HG03520 (cell line): ENCODE measurements around the gene FAM24B.
"Not testable (repeated sequence)": the region's sequence is repeated elsewhere in the genome, so short reads cannot be mapped to it uniquely, and the experiment has no call there.

Experiments used
- ATAC-seq: cut with Tn5 transposase; IDR thresholded peaks from one replicate; pipeline ENCODE4 v1.9.1; 2021; ENCODE audit warnings: mild to moderate bottlenecking, moderate library complexity; ENCODE audit not compliant: unreplicated experiment

Gene FAM24B

GRCh38 chr10:122859527-122859926 lies 19.9 kb downstream of the FAM24B start:
- no peak for ATAC-seq

- not testable (repeated sequence) for ATAC-seq
These were observed 21.3 kb downstream of the FAM24B start for GRCh38 chr10:122858042-122858441.

- ATAC-seq: no peak
These were observed 22.5 kb downstream of the FAM24B start for GRCh38 chr10:122856902-122857301.

GRCh38 chr10:122855745-122856144 lies 23.6 kb downstream of the FAM24B start:
- no peak for ATAC-seq

GRCh38 chr10:122854648-122855047 lies 24.7 kb downstream of the FAM24B start:
- no peak for ATAC-seq

GRCh38 chr10:122853665-122854313 lies 25.6 kb downstream of the FAM24B start:
- no peak for ATAC-seq

- ATAC-seq: no peak
These were observed 27.1 kb downstream of the FAM24B start for GRCh38 chr10:122852261-122852660.

GRCh38 chr10:122850705-122851640 lies 28.4 kb downstream of the FAM24B start:
- ATAC-seq: no peak

GRCh38 chr10:122849900-122850605 lies 29.3 kb downstream of the FAM24B start:
- ATAC-seq: no peak

GRCh38 chr10:122849090-122849489 lies 30.3 kb downstream of the FAM24B start:
- no peak for ATAC-seq

- ATAC-seq: no peak
These were observed 31.4 kb downstream of the FAM24B start for GRCh38 chr10:122847782-122848604.

GRCh38 chr10:122845783-122846332 lies 33.5 kb downstream of the FAM24B start, which contains the start of gene CUZD1:
Gene CUZD1, minus strand, starts transcription at chr10:122845857. Its CDS starts 14 bp downstream, at chr10:122845843.
- no peak for ATAC-seq

- ATAC-seq: no peak
These were observed 35.2 kb downstream of the FAM24B start for GRCh38 chr10:122844146-122844545.

- ATAC-seq: no peak
These were observed 37.8 kb downstream of the FAM24B start for GRCh38 chr10:122841569-122841968.

GRCh38 chr10:122839505-122839904 lies 39.9 kb downstream of the FAM24B start:
- no peak for ATAC-seq

GRCh38 chr10:122838880-122839279 lies 40.5 kb downstream of the FAM24B start:
- ATAC-seq: no peak

GRCh38 chr10:122835908-122836307 lies 43.5 kb downstream of the FAM24B start:
- ATAC-seq: no peak

- ATAC-seq: no peak
These were observed 48.4 kb downstream of the FAM24B start for GRCh38 chr10:122830965-122831353.

- ATAC-seq: no peak
These were observed 49.0 kb downstream of the FAM24B start for GRCh38 chr10:122830273-122830964.

- ATAC-seq: no peak
These were observed 49.9 kb downstream of the FAM24B start for GRCh38 chr10:122829454-122829853.
